Effector memory CD4-positive, alpha-beta T cell (primary cell): ENCODE measurements around the gene TOR1AIP1.

Experiments
- DNase-seq, 3 donors: peaks; one replicate each; pipeline ENCODE4 v3.0.0-alpha.2; 2020
- H3K27ac ChIP-seq: 2 replicates; pipeline ENCODE4 v1.7.0; 2013; ENCODE audit warnings: mild to moderate bottlenecking, low read length, moderate library complexity; ENCODE audit not compliant: insufficient read depth, poor library complexity, severe bottlenecking
- H3K27me3 ChIP-seq: replicated peaks from 2 replicates; pipeline ENCODE4 v1.7.0; 2013; ENCODE audit warnings: mild to moderate bottlenecking, low read length; ENCODE audit not compliant: insufficient read depth, control insufficient read depth, poor library complexity, severe bottlenecking
- H3K36me3 ChIP-seq: 2 replicates; pipeline ENCODE4 v1.7.0; 2013; ENCODE audit warnings: mild to moderate bottlenecking, low read length, moderate library complexity; ENCODE audit not compliant: control insufficient read depth, insufficient read depth
- H3K4me1 ChIP-seq: 2 replicates; pipeline ENCODE4 v1.7.0; 2013; ENCODE audit warnings: low read length, mild to moderate bottlenecking; ENCODE audit not compliant: control insufficient read depth, insufficient read depth, poor library complexity, severe bottlenecking
- H3K4me3 ChIP-seq: 2 replicates; pipeline ENCODE4 v1.7.0; 2013; ENCODE audit warnings: low read length, low read depth, mild to moderate bottlenecking; ENCODE audit not compliant: insufficient read depth, poor library complexity, severe bottlenecking
- H3K9me3 ChIP-seq: 2 replicates; pipeline ENCODE4 v1.7.0; 2013; ENCODE audit warnings: mild to moderate bottlenecking, low read length, moderate library complexity; ENCODE audit not compliant: control insufficient read depth

The TOR1AIP1 gene

DNA sequence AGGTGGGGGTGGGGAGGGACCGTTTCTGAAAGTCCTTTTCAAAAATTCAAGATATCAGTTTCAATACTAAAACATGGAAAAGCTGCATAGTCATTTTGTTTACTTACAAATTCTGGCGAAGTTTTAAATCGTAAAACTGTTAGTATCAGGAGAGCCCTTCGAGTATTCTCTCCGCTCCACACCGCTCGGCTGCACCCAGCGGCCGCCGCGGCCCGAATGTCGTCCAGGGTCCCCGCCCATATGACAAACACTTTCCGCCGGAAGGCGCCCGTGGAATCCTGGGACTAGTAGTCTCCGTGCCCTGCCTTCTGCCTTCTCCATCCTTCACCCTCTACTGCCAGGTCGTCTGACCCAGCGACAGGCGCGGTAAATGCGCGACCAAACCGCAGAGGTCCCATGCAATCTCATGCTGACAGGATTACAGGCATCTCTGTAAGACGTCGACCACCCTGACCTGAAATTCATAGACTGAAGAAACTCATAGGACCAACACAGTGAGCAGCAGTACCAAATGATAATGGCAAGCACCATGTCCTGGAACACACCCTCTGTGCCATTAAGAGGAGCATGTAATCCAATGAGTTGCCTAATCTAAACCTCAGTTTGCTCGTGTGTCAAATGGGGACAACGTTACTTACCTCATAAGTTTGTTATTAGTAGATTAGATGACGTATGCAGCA is 4.4 kb upstream of the TOR1AIP1 start, which contains the start of gene TOR1AIP2:
TOR1AIP2 (minus strand) TSS at position 218 of the 680 bp plus-strand sequence. CDS start 25,138 bp downstream, outside the sequence.
- peaks cover 9% of the 10 kb centered on the region for H3K36me3 ChIP-seq
- H3K4me1 ChIP-seq: peaks cover 13% of the 10 kb centered on the region
- H3K27ac ChIP-seq: peak within 1 kb of the TSS; percentile 65
- DNase-seq: peak; percentile 69 to 79 (median 72)
- H3K4me3 ChIP-seq: peak within 1 kb of the TSS; percentile 74
- H3K9me3 ChIP-seq: no peaks in the 10 kb centered on the region
- no peaks in the 10 kb centered on the region for H3K27me3 ChIP-seq

DNA sequence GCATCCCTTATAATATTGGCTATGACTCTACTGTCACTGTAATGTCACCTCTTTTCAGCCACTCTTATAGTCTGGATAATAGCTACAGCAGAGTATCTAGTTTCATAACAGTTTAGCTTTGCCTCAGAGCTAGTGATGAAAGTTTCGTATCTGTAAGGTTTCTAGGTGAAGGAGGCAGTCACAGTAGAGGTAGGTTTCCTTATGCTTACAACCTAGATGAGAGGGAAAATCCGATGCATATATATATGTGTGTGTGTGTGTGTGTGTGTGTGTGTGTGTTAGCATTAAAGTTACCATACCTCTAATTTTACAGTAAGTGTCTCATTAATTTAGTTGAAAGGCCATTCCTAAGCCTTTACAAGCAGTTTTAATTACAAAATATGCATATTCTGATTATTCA is 2.3 kb upstream of the TOR1AIP1 start:
- H3K36me3 ChIP-seq: peaks cover 2% of the 10 kb centered on the region
- no peak overlapping the region for H3K4me3 ChIP-seq
- no peaks in the 10 kb centered on the region for H3K9me3 ChIP-seq
- no peak for DNase-seq
- peaks cover 23% of the 10 kb centered on the region for H3K4me1 ChIP-seq
- H3K27me3 ChIP-seq: no peaks in the 10 kb centered on the region
- no peak overlapping the region for H3K27ac ChIP-seq

DNA sequence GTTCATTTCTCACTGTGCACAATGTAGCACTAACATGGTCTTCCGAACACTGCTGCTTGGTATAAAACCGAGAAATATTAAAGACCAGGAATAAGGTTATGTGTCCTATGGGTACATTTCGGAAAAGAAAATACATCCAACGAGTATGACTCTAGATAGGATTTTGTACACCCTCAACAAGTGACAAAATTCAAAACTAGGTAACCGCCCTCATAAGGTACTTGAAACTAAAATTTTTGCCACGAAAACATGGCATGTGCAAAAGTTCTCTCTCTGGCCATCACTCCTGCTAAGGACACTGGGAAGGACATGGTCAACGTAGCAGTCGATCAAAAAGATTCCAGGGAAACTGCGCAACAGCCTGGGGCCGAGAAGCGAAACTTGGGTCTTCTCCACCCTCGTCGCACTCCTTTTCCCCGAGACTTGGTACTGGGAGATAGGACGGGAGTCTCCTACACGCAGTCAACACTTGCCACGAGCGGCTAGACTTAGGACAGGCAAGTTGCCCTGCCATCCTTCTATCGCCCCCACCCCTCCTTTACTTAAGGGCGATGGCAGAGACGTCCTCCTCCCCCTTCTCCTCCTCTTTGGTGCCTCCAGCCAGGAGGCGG is 338 bp upstream of the TOR1AIP1 start:
- peaks cover 24% of the 10 kb centered on the region for H3K4me1 ChIP-seq
- H3K9me3 ChIP-seq: no peaks in the 10 kb centered on the region
- peaks cover 11% of the 10 kb centered on the region for H3K36me3 ChIP-seq
- H3K27ac ChIP-seq: peak overlapping the region; percentile 99
- DNase-seq: no peak
- peak overlapping the region; percentile 81 for H3K4me3 ChIP-seq
- H3K27me3 ChIP-seq: no peaks in the 10 kb centered on the region

DNA sequence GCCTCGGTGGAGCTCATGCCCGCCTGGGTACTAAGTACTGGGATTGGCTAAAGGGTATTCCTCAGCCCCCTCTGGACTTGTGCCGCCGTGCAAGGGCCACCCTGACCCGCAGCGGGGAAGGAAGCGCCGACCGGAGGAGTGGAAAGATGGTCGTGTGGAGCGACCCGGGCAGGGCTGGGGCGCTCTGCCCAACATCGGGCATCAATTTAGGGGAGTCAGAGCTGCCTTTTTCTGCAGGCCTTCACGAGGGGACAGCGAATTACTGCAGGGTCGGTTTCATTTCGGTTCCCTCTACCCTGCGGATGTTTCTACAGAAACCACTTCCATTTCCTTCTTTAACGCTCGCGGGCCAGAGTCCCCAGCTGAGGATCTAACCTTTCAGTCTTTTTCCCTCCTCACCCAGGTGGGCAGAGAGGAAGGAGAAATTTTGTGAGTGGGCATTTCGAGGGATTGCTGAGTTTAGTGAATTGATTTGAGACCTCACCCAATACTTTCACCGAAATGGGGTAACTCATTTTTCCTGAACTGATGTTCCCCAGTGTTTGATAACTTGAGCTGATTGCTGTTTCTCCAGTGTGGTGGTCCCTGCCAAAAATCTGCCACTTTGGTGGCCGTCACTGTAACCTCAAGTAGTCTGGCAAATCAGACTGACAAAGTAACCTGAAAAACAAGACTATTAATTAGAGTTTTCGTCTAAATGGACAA is 1.1 kb downstream of the TOR1AIP1 start:
- Histone ChIP-seq H3K27me3 (no peaks in the 10 kb centered on the region), H3K36me3 (peaks cover 11% of the 10 kb centered on the region), H3K9me3 (no peaks in the 10 kb centered on the region), H3K4me1 (peaks cover 16% of the 10 kb centered on the region), H3K27ac (peak overlapping the region; percentile 99), H3K4me3 (peak overlapping the region; percentile 81)
- DNase-seq: peak in 1 of 3 donors; percentile 26

- peak overlapping the region; percentile 99 for H3K27ac ChIP-seq
- peak; percentile 57 to 64 (median 58) for DNase-seq
- H3K4me1 ChIP-seq: peaks cover 16% of the 10 kb centered on the region
- H3K27me3 ChIP-seq: no peaks in the 10 kb centered on the region
- no peaks in the 10 kb centered on the region for H3K9me3 ChIP-seq
- peak overlapping the region; percentile 81 for H3K4me3 ChIP-seq
- peaks cover 15% of the 10 kb centered on the region for H3K36me3 ChIP-seq
Observed at GRCh38 chr1:179883745-179884138, 1.7 kb downstream of the TOR1AIP1 start.

DNA sequence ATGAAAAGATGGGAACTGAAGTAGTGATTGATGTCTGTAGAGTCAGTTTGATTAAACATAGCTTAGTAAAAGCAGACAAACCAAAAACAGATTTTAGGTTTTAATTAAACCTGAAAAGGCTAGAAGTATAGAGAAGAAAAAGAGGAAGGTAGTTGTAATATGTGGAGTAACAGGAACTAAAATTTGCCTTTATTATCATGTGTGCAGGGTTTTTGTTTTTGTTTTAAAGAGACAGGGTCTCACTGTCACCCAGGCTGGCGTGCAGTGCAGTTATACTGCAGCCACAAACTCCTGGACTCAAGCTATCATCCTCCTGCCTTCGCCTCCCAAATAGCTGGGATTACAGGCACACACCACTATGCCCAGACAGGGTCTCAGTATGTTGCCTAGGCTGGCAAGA is 6.0 kb downstream of the TOR1AIP1 start:
- H3K36me3 ChIP-seq: peaks cover 52% of the 10 kb centered on the region
- H3K27ac ChIP-seq: no peak overlapping the region
- H3K4me1 ChIP-seq: peaks cover 11% of the 10 kb centered on the region
- H3K9me3 ChIP-seq: no peaks in the 10 kb centered on the region
- H3K4me3 ChIP-seq: no peak overlapping the region
- no peak for DNase-seq
- no peaks in the 10 kb centered on the region for H3K27me3 ChIP-seq

- H3K27ac ChIP-seq: no peak overlapping the region
- H3K36me3 ChIP-seq: peaks cover 59% of the 10 kb centered on the region
- DNase-seq: no peak
- H3K9me3 ChIP-seq: no peaks in the 10 kb centered on the region
- no peak overlapping the region for H3K4me3 ChIP-seq
- H3K4me1 ChIP-seq: peaks cover 3% of the 10 kb centered on the region
- H3K27me3 ChIP-seq: no peaks in the 10 kb centered on the region
Observed at GRCh38 chr1:179889589-179889988, 7.5 kb downstream of the TOR1AIP1 start.

DNA sequence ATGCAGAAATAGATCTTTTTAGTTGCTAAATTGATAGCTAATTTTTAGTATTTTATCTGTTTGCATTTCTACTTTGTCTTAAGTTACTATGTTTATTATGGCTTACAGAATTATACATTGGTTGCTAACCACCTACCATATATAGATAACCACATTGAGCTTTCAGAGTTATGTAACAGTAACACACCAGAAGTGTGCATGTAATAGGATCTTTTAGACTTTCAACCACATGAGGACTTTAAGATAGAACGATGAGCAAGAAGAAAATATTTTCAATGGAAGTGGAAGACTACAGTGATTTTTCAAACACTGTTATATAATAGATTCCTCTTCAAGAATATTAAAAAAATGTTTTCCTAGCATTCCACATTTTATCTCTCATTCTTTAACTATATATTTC is 28.8 kb downstream of the TOR1AIP1 start:
- no peak overlapping the region for H3K27ac ChIP-seq
- H3K27me3 ChIP-seq: no peaks in the 10 kb centered on the region
- H3K4me1 ChIP-seq: no peaks in the 10 kb centered on the region
- no peak for DNase-seq
- no peaks in the 10 kb centered on the region for H3K9me3 ChIP-seq
- peaks cover 62% of the 10 kb centered on the region for H3K36me3 ChIP-seq
- H3K4me3 ChIP-seq: no peak overlapping the region

GRCh38 chr1:179911812-179912211 is 29.7 kb downstream of the TOR1AIP1 start:
- DNase-seq: no peak
- no peaks in the 10 kb centered on the region for H3K27me3 ChIP-seq
- H3K9me3 ChIP-seq: no peaks in the 10 kb centered on the region
- H3K36me3 ChIP-seq: peaks cover 64% of the 10 kb centered on the region
- H3K27ac ChIP-seq: no peak overlapping the region
- no peaks in the 10 kb centered on the region for H3K4me1 ChIP-seq
- no peak overlapping the region for H3K4me3 ChIP-seq
